Activated T-cell treated with anti-CD3 and anti-CD28 coated beads, Interleukin-2, amount 50 U/mL, for 1 hour (primary cell): ENCODE measurements around the gene NBAS.
"Not testable (repeated sequence)": the region's sequence is repeated elsewhere in the genome, so short reads cannot be mapped to it uniquely, and the experiment has no call there.

Experiments used
- DNase-seq: peaks from one replicate; pipeline ENCODE4 v3.0.0-alpha.2; 2020

The NBAS gene

DNA sequence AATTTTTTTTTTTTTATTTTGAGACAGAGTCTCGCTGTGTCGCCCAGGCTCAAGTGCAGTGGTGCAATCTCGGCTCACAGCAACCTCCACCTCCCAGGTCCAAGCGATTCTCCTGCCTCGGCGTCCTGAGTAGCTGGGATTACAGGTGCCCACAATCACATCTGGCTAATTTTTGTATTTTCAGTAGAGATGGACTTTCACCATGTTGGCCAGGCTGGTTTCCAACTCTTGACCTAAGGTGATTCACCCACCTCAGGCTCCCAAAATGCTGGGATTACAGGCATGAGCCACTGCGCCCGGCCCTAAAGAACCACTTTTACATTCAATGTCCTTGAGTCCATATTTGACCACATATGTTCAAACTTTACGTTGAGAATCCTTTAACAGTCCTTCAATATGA lies 156.6 kb downstream of the NBAS start:
- not testable (repeated sequence) for DNase-seq

DNA sequence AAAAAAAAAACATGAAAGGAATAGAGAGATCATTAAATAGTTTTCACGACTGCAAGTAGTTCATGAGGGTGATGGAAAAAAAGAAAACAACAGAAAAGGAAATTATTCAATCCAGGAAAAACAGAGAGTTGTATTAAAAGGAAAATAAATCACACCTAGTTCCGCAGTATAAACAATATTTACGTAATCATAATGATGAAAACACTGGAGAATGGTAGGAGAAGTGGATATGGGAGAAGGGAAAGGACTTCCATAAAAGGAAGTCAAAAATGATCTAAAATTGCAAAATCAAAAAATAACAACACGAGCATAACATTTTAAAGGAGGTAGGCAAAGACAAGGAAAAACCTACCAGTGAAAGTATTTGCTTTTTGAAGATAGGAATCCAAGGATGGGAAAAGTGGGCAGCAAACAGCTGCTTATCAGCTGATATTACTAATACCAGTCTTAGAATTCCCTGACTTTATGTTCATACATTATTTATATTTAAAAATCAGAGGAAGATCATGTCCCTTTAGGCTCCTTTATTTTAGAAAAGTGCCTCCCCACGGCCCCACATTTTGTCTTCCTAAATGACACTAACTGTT lies 160.8 kb downstream of the NBAS start:
- no peak for DNase-seq

- DNase-seq, result no peak
Observed at GRCh38 chr2:15399241-15399640, 161.9 kb downstream of the NBAS start.

DNA sequence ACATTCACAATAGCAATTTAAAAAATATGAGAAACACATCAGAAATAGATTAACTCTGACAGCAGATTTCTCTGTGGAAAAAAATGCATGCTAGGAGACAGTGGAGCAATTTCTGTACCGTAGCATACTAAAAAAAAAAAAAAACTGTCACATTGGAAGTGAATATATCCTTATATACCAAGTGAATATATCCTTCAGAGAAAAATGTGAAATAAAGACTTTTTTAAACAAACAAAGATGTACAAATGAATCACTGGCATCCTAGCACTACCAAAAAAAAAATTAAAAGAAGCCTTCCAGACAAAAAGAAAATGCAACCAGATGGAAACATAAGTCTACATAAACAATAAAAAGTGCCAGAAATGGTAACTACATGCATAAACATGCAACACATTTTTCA lies 169.4 kb downstream of the NBAS start:
- DNase-seq, result no peak

DNA sequence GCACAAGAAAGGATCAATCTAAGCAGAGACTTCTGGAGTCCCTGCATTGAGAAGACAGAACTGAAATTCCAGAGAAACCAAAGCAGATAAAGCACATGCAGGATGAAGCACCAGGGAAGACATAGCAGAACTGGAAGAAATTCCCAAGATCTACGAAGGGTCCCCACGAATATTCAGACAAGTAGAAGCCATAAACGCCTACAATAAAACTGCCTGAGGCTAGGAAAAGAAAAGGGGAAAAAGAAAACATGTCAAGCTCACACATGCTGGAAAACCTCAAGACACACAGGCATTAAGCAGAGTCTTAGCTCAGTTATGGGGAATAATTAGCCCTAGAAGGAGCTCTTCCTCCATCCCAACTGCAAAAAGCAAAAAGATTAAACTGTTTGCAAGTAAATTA lies 171.2 kb downstream of the NBAS start:
- no peak for DNase-seq

DNA sequence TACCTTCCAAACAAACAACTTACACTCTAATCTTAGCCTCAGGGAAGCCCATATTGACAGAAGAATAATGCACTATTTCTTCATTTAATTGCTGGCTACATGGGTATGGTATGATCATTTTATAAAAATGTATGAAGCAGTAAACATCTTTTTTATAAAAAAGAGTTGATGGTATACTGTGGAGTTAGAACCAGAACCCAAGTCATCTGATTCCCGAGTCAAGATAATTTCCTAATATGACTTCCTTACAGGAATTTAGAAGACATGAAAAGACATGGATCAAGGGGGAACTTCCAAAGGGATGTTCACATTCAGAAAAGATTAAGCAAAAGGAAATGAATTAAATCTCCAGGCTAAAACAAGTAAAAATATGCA lies 171.8 kb downstream of the NBAS start:
- DNase-seq, result no peak

DNA sequence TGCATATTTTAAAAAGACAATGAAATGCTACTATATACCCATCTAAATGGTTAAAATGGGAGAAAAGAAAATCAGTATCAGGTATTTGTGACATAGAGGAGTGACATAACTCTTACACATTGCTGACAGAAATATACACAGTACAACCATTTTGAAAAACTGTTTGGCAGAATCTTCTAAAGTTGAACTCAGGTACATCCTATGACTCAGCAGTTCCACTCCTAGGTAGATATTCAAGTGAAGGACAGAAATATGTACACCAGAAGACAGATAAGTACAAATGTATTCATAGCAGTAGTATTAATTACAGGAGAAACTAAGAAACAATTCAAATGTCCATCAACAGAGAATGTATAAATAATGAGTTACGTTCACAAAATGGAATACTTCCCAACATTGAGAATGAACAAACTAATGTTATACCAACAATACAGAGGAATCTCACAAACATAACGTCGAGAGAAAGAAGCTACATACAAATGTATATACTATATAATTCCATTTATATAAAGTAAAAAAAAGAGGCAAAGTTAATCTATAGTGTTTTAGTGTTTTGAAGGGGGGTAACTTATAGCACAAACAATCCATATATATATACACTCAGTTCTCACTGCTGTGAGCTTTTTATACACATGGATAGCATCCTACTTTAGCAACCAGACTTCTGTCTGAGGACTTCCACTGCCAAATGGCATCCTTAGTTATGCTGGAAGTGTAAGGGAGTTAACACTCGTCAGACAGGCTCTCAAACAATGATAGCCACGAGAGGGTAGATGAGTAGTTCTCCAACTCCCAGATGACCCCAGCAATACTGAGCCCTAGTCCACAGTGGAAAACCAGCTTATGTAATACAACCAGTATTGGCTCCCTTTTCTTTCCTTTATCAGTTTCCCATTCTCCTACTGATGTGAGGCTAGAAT lies 172.5 kb downstream of the NBAS start:
- no peak for DNase-seq

DNA sequence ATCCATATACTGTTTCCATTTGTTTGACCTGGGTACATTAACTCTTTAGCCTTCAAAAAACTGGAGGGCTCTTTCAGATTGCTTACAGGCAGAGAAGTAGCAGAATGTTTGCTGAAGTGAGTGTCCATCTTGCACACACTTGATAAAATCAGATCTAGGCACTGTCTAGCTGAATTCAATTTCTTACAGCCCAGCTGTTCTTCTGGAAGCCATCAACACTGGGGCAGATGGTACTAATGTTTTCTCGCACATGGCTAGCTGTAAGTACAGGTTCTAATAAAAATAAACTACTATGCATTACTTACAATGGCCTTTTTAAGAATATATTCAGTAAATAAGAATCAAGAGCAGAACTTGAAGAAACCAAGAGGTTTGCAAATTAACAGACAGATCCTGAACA lies 175.9 kb downstream of the NBAS start:
- DNase-seq, result no peak

GRCh38 chr2:15383695-15384350 lies 177.3 kb downstream of the NBAS start:
- DNase-seq, result no peak

DNA sequence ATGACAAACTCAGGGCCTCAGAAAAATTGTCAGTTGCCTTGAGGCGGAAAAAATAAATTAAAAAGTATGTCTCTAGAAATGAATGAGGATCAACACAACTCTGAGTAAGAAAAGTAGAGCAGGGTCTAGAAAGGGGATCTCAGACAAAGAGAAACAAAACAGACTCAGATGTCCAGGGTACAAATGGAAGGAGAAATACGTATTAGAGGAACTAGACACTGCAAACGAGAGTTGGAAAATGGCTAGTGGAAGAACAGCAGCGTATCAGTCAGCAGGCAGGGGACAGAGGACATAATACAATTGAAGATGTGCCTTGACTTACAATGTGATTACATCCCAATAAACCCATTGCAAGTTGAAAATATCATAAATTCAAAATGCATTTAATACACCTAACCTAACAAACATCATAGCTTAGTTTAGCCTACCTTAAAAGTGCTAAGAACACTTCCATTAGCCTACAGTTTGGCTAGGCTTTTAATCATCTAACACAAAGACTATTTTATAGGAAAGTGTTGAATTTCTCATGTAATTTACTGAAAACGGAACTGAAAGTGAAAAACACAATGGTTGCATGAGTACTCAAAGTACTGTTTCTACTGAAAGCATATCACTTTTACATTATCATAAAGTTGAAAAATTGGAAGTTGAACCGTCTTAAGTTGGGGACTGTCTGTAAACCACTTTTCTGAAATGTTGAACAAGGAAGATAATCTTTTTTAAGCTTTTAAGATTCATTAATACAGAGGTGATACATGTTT lies 182.8 kb downstream of the NBAS start:
- DNase-seq, result no peak

GRCh38 chr2:15377202-15377601 lies 183.9 kb downstream of the NBAS start:
- DNase-seq, result no peak

DNA sequence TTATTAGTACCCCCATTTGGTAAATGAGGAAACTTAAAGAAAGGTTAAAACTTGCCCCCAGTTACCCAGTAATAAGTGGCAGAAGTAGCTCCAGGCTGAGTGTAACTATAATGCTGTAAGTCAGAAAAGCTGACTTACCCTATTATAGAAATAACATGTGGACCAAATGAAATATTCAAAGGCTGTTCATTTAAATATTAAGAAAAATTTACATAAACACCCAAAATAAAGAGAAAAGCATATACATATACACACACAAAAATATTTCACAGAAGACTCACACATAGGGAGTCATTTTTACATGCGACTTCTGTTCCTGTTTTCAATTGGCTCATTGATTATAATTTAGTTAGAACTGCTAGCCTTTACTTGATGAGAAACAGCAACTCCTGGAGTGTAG lies 189.1 kb downstream of the NBAS start:
- no peak for DNase-seq

DNA sequence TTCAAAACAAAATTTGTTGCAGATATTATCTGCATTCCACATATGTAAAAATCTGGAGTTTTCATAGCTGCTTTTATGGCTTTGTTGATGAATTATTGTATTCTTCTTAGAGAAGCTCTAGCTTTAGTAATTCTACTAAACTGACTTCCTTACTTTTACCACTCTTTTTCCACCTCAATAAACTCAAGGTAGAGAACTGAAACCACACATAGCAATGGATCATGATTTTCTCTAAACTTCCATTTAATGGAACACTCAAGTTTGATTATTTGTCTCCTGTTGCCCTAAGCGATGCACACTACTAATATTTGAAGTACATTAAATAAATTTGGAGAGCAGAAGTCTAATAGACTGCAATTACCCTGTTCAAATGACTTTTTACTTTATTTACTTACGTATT lies 192.0 kb downstream of the NBAS start:
- DNase-seq, result no peak

- DNase-seq, result no peak
Observed at GRCh38 chr2:15367715-15368114, 193.4 kb downstream of the NBAS start.

GRCh38 chr2:15367205-15367604 lies 193.9 kb downstream of the NBAS start:
- no peak for DNase-seq

- no peak for DNase-seq
Observed at GRCh38 chr2:15365411-15365810, 195.7 kb downstream of the NBAS start.

DNA sequence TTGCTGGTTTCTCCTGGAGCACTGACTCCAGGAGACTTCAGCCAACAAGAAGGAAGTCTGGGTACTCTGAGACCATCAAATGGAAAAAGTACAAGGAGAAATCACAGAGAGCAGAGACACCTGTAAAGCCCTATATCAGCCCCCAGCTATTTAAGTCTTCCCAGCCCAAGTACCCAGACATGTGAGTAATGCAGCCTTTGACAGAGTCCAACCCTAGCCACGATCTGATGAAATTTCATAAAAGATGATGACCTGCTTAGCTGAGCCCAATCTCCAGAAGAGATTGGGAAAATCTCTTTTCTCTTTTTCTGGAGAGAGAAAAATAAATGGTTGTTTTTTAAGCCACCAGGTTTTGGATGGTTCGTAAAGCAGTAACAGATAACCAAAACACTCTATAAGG lies 196.6 kb downstream of the NBAS start:
- DNase-seq, result no peak

DNA sequence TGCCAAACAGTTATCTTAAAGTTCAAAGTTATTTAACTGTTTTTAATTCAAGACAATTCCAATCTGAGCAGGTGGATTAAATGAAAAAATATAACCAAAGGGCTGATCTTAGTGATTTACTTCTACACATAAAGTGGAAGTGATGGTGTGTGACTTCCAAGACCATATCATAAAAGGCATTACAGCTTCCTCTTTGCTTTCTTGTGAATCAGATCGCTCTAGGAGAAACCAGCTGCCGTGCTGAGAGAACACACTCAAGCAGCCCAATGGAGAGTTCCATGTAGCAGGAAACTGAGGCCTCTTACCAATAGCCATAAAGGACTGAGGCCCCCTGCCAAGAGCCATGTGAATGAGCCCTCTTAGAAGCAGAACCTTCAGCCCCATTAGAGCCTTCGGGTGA lies 197.4 kb downstream of the NBAS start:
- DNase-seq, result no peak

DNA sequence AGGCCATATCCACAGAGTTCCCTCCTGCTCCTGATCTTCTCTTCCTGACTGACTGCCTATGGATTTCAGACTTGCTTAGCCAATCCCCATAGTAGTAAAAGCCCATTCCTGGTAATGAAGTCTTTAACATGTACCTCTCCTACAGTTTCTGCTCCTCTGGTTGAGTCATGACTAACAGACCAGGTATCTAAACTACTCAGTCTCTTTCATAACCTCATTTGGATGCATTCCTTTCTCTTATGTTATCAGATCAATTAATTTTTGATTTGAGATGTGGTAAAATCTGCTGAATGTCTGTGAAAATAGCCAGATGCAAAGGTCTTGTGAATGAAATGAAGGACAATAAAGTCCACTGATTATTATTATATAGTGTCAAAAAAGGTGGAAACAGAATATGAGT lies 198.0 kb downstream of the NBAS start:
- DNase-seq, result no peak

DNA sequence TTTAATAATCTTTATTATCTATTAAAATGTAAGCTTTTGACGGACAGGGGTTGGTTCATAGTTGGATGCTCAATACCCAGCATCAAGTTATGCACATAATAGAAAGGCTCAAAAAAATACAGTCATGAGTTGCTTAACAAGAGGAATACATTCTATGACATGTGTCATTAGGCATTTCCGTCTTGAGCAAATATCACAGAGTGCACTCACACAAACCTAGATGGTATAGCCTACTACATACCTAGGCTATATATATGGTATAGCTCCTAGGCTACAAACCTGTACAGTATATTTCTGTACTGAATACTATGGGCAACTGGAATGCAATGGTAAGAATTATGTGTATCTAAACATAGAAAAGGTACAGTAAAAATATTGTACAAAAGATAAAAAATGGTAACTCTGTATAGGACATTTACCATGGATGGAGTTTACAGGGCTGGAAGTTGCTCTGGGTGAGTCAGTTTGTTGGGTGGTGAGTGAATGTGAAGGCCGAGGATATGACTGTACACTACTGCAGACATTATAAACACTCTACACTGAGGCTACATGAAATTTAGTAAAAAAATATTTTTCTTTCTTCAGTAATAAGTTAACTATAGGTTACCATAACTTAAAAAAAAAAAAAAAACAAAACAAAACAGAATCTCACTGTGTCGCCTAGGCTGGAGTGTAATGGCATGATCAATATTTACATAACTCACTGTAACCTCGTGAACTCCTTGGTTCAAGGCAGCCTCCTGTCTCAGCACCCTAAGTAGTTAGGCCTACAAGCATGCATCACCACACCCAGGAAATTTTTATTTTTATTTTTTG lies 201.2 kb downstream of the NBAS start:
- no peak for DNase-seq

- no peak for DNase-seq
Observed at GRCh38 chr2:15357922-15358321, 203.2 kb downstream of the NBAS start.

- no peak for DNase-seq
Observed at GRCh38 chr2:15357186-15357585, 203.9 kb downstream of the NBAS start.

GRCh38 chr2:15355386-15355785 lies 205.7 kb downstream of the NBAS start:
- DNase-seq, result no peak
